Mucosa of descending colon (tissue), 3 donors: ENCODE data around the gene CRACR2B. TPM values are rescaled to one million over a fixed set of nuclear protein-coding genes. Genes with fewer than 3 reads are reported as not detected.
A peak's percentile ranks its signal among the peaks of the same experiment; 100 is the strongest.

Experiments used
- ATAC-seq: fragments of 200-7000 bp; cut with Tn5 transposase; one replicate; pipeline ENCODE4 v1.9.1; 2020; ENCODE audit warnings: mild to moderate bottlenecking, moderate library complexity
- DNase-seq, 3 donors: peaks; one replicate each; pipeline ENCODE4 v3.0.0-alpha.2; 2020
- H3K36me3 ChIP-seq: fragments of 200-600 bp; one replicate; pipeline ENCODE4 v1.8.0; 2021; ENCODE audit warnings: low read depth, mild to moderate bottlenecking
- H3K4me1 ChIP-seq: fragments of 200-600 bp; one replicate; pipeline ENCODE4 v1.8.0; 2021; ENCODE audit warnings: low read depth, mild to moderate bottlenecking
- H3K4me3 ChIP-seq: fragments of 200-600 bp; one replicate; pipeline ENCODE4 v1.8.0; 2021; ENCODE audit warnings: mild to moderate bottlenecking
- H3K9me3 ChIP-seq: fragments of 200-600 bp; one replicate; pipeline ENCODE4 v1.8.0; 2021; ENCODE audit warnings: mild to moderate bottlenecking
- intact Hi-C, 2 donors: fragments of 100-400 bp; cut with DNase I in 1 of 2; cut with micrococcal nuclease in 1 of 2; formaldehyde crosslinking; loops; one replicate each; pipeline versions ENCODE4 v1.11.0 to v1.11.1; 2022; cut with DNase I, micrococcal nuclease
- long read RNA-seq, 2 donors: library from polyadenylated mRNA; unstranded; transcript quantifications; one replicate each; pipeline ENCODE4 v2.0.0, GENCODE V29; 2019 to 2021
- total RNA-seq, 3 donors: library from RNA; stranded (reverse); fragmentation: NEBNext Ultra II Directional in 2 of 3; extraction: Animal tissue kit (Norgen Biotek cat#: 25700) in 2 of 3; gene quantifications; one replicate each; pipeline versions ENCODE4 v1.2.1 to v1.2.4, GENCODE V29; 2021 to 2023
- TF ChIP-seq, protein P1 (sequence below): fragments of 200-600 bp; IDR thresholded peaks from one replicate; pipeline ENCODE4 v1.8.0; 2022; ENCODE audit warnings: antibody characterized with exemption, mild to moderate bottlenecking
- donor health status: DM: no; HTN: no; CAD: no; lungs with moderate emphysema.
- donor health status: DM: no; HTN: no; CAD: no.
- donor health status: DM: no; HTN: yes; CAD: no.

CRACR2B gene
- total RNA-seq: 100 to 1,000 TPM in 2 of 3 donors, 10 to 100 TPM in 1; 43.5 to 137 (median 129) TPM
- long read RNA-seq, donor 1, partial matches to known transcripts: 19 of 99 reads
- long read RNA-seq, donor 1, other reads (novel, unspliced or antisense): 75 of 99 reads
- long read RNA-seq, donor 2, partial matches to known transcripts: 1 of 54 reads
- long read RNA-seq, donor 2, other reads (novel, unspliced or antisense): 48 of 54 reads

DNA sequence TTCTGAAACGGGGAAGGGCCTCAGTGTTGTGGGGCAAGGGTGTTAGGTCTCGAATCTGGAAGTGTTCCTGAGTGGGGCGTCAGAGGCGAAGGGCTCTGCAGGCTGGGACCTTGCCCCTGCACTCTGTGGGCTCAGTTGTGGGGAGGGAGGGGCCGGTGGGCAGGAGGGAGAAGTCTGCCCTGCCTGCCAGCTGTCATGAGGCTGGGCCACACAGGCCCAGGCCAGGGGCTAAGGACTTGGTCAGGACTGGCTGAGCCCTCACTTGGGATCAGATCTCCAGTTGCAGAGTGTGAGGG lies at the start of gene CRACR2B:
Gene CRACR2B, plus strand, starts transcription at position 23 of the 296 bp plus-strand sequence. CDS start 689 bp downstream, outside the sequence.
- peaks cover 74% of the 10 kb centered on the region for H3K4me1 ChIP-seq
- no peak for ATAC-seq

DNA sequence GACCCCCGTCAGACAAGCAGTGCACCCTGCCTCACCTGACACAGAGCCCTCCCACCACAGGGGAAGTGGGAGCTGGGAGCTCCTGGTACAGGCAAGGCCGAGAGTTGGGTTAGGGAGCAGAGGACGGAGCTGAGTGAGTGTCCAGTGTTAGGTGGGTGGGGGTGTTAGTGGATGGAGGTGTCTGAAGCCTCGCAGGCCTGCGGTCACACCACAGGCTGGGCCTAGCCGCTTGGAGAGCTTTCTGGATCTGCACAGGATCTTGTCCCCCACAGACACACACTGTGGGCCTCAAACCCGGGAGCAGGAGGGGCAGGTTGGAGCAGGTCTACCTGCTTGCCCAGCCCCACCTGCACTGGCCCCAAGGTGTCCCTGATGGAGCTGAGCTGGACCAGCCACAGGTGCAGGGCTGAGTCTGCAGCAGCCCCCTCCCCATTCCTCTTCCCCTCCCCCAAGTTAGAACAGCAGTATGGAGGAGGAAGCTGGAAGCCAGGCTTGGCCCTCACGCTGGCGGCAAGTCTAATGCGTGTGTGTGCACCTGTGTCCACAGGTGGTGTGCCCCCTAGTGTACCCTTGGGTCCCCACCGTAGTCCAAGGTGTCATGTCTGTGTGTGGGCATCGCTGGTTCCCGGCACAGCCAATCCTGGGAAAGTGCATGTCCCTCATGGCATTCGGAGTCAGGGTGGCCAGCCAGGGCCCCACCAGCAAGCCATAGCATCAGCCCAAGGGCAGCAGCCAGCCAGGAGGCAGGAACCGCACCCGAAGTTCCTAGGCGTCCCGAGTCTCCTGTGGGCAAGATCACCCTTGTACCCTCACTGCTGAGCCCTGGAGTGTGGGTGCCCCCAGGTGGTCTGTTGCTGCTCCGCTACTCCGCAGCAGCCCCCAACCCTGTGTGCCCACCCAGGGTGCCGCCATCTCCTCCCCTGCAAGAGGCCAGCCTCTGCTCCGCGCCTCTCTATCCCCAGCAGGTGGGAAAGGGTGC lies 48.5 kb upstream of the CRACR2B start:
- Histone ChIP-seq H3K9me3 (no peaks in the 10 kb centered on the region), H3K36me3 (no peaks in the 10 kb centered on the region), H3K4me3 (no peak overlapping the region), H3K4me1 (peaks cover 29% of the 10 kb centered on the region)
- TF ChIP-seq, protein P1, sequence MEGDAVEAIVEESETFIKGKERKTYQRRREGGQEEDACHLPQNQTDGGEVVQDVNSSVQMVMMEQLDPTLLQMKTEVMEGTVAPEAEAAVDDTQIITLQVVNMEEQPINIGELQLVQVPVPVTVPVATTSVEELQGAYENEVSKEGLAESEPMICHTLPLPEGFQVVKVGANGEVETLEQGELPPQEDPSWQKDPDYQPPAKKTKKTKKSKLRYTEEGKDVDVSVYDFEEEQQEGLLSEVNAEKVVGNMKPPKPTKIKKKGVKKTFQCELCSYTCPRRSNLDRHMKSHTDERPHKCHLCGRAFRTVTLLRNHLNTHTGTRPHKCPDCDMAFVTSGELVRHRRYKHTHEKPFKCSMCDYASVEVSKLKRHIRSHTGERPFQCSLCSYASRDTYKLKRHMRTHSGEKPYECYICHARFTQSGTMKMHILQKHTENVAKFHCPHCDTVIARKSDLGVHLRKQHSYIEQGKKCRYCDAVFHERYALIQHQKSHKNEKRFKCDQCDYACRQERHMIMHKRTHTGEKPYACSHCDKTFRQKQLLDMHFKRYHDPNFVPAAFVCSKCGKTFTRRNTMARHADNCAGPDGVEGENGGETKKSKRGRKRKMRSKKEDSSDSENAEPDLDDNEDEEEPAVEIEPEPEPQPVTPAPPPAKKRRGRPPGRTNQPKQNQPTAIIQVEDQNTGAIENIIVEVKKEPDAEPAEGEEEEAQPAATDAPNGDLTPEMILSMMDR: no peak
- intact Hi-C loops: no loop called here
- DNase-seq (peak in 1 of 3 donors; percentile 51), ATAC-seq (no peak)

More for the DNA sequence above, at the start of gene CRACR2B:
- TF ChIP-seq, protein P1: no peak
- intact Hi-C loops: no loop called here
- Histone ChIP-seq H3K4me3 (peak within 1 kb of the TSS; percentile 21), H3K9me3 (no peaks in the 10 kb centered on the region), H3K36me3 (no peaks in the 10 kb centered on the region)
- peak; percentile 78 to 86 (median 84) for DNase-seq

DNA sequence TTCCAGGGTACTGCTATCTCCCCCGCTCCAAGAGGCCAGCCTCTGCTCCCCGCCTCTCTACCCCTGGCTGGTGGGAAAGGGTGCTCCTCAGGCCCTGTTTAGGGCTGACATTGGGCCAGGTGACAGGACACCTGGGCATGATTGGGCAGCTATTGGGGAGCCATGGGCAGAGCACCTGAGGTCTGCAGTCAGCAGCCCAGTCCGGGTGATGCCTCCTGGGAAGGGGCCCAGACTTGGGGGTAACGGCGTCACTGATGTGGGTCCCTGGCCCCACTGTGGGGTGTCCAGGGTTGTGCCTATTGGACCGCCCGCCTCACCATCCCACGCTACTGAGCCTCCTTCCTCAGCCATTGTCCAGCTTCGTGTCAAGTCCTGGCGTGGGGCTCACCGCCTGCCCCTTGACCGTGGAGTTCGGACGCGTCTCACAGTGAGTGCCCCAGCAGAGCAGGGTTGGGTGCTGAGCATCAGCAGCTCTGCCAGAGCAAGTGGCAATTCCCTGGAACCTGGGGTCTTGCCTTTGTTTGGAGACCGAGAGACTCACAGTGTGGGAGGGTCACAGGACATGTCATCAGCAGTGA lies 47.7 kb upstream of the CRACR2B start:
- TF ChIP-seq, protein P1: no peak

DNA sequence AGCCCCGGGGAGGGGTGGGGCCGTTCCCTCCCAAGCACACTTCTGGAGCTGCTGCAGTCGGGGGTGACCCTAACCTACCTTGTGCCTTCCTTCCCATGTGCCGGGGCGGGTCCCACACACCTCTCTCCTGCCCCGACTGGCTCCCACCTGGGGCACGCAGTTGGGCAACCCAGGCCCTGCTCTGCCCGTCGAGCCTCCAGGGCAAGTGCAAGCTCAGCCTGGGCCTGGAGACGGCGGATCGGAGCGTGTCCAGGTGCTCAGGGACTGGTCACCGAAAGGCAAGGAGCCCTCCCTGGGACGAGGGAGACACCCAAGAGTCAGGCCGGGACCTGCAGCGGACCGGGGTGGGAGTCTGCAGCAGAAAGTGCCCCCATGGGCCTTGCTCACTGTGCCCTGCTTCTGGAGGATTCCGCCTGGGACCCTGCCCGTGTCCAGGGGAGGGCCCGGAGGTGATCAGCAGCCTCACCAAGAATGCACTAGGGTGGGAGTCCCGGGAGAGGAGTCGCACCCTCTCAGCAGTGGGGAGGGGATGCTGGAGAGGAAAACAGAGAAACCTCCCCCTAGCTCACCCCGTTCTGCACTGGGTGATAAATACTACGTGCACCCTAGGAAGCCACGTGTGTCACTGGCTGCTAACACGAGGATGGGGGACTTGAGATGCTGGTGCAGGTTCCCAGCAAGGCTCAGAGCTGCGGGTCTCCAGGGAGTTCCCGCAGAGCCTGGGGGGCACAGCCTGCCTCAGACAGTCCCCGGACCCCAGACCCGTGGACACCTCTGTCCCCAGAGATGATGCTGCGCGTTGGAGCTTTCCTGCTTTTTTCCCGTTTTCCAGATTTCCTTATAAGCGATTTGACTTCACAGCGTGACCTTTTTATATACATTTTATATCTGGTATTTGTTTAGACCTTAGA lies 45.2 kb upstream of the CRACR2B start:
- TF ChIP-seq, protein P1: no peak
- no peaks in the 10 kb centered on the region for H3K9me3 ChIP-seq
- no peaks in the 10 kb centered on the region for H3K36me3 ChIP-seq
- H3K4me3 ChIP-seq: no peak overlapping the region
- DNase-seq (peak in 1 of 3 donors; percentile 48), ATAC-seq (no peak)
- intact Hi-C loops: no loop called here
- H3K4me1 ChIP-seq: peaks cover 13% of the 10 kb centered on the region

More for the DNA sequence above, 47.7 kb upstream of the CRACR2B start:
- Histone ChIP-seq H3K36me3 (no peaks in the 10 kb centered on the region), H3K4me1 (peaks cover 28% of the 10 kb centered on the region), H3K4me3 (no peak overlapping the region), H3K9me3 (no peaks in the 10 kb centered on the region)
- peak in 1 of 3 donors; percentile 49 for DNase-seq
- intact Hi-C loops: no loop called here
- ATAC-seq: no peak

DNA sequence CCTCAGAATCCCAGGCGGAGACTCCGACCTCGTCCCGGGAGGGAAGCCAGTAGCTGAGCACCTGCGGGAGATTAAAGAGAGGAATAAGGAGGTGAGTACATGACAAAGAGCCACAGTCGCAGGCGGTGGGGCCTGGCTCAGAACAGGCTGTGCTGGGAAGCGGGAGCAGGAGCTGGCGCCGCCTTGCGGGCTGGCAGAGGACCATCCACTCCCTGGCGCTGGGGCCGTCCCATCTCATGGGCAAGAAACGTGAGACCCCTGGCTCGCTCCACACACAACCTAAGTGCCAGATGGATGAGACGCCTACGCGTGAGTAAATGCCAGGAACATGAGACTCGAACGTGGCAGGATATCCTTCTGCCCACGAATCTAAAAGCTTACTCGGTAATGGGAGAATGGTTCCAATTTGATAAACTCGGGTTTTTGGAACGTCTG lies 44.1 kb upstream of the CRACR2B start:
- Histone ChIP-seq H3K9me3 (no peaks in the 10 kb centered on the region), H3K4me3 (no peak overlapping the region), H3K36me3 (no peaks in the 10 kb centered on the region), H3K4me1 (peaks cover 7% of the 10 kb centered on the region)
- ATAC-seq (peak; percentile 92), DNase-seq (peak; percentile 81 to 86 (median 85))
- intact Hi-C loops: no loop called here
- TF ChIP-seq, protein P1: peak; percentile 61
